CD4-positive, alpha-beta T cell (primary cell): Measurements from ENCODE around the gene KCND3. TPM values are rescaled to one million over a fixed set of nuclear protein-coding genes. Genes with fewer than 3 reads are reported as not detected.

Experiments
- ATAC-seq: fragments of 200-7000 bp; cut with Tn5 transposase; one replicate; pipeline ENCODE4 v1.10.0; 2022; ENCODE audit warnings: mild to moderate bottlenecking; ENCODE audit not compliant: poor library complexity
- CTCF ChIA-PET: fragments of 350-600 bp; sonication (Branson Sonifier 250); formaldehyde crosslinking; loops from one replicate; lab custom pipeline; 2021; ENCODE audit warnings: antibody characterized with exemption, inconsistent platforms; lab: Charles Lee
- POLR2A ChIA-PET: fragments of 350-600 bp; sonication (Branson Sonifier 250); formaldehyde crosslinking; loops from one replicate; lab custom pipeline; 2021; ENCODE audit warnings: antibody characterized with exemption, inconsistent platforms; lab: Charles Lee
- DNase-seq, 14 experiments: peaks; one replicate each; pipeline ENCODE4 v3.0.0-alpha.2; 2013 to 2020; ENCODE audit warnings: mixed read lengths in 2 of 14
- H3K27ac ChIP-seq, 2 donors: one replicate each; pipeline versions ENCODE4 v1.5.1 to v1.7.0; 2013; ENCODE audit warnings: low read length in 2 of 2, low read depth in 1 of 2, mild to moderate bottlenecking in 1 of 2
- H3K27me3 ChIP-seq, 2 experiments: 1 replicate in 1 of 2; 2 replicates in 1 of 2; pipeline versions ENCODE4 v1.6.1 to v1.7.0; 2013; ENCODE audit warnings: low read length in 2 of 2, control low read depth in 1 of 2, mild to moderate bottlenecking in 1 of 2, moderate library complexity in 1 of 2; ENCODE audit not compliant: insufficient read depth in 2 of 2, control insufficient read depth in 1 of 2
- H3K36me3 ChIP-seq: one replicate; pipeline ENCODE4 v1.6.1; 2013; ENCODE audit warnings: low read length, control low read depth; ENCODE audit not compliant: insufficient read depth
- H3K4me1 ChIP-seq: one replicate; pipeline ENCODE4 v1.6.1; 2013; ENCODE audit warnings: low read length, control low read depth; ENCODE audit not compliant: insufficient read depth
- H3K4me3 ChIP-seq: one replicate; pipeline ENCODE4 v1.5.1; 2013; ENCODE audit warnings: mild to moderate bottlenecking, low read length, moderate library complexity
- H3K9me3 ChIP-seq, 2 experiments: 1 replicate in 1 of 2; 2 replicates in 1 of 2; pipeline versions ENCODE4 v1.6.1 to v1.7.0; 2013; ENCODE audit warnings: low read length in 2 of 2, mild to moderate bottlenecking in 2 of 2, control low read depth in 1 of 2, moderate library complexity in 1 of 2; ENCODE audit not compliant: control insufficient read depth in 1 of 2, insufficient read depth in 1 of 2
- H3K27ac Mint-ChIP-seq: one replicate; pipeline ENCODE4 v1.8.0; 2020; ENCODE audit warnings: mixed read lengths
- H3K27me3 Mint-ChIP-seq: one replicate; pipeline ENCODE4 v1.8.0; 2021; ENCODE audit warnings: mixed read lengths
- H3K36me3 Mint-ChIP-seq: one replicate; pipeline ENCODE4 v1.8.0; 2021; ENCODE audit warnings: low read depth, mixed read lengths
- H3K4me1 Mint-ChIP-seq: one replicate; pipeline ENCODE4 v1.8.0; 2021; ENCODE audit warnings: low read depth, mixed read lengths
- H3K4me3 Mint-ChIP-seq: one replicate; pipeline ENCODE4 v1.8.0; 2020; ENCODE audit warnings: mild to moderate bottlenecking, mixed read lengths
- H3K9me3 Mint-ChIP-seq: one replicate; pipeline ENCODE4 v1.8.0; 2020; ENCODE audit warnings: mixed read lengths
- CTCF ChIP-seq: fragments of 200-600 bp; IDR thresholded peaks from one replicate; pipeline ENCODE4 v1.8.0; 2022; ENCODE audit warnings: antibody characterized with exemption, mild to moderate bottlenecking
- intact Hi-C, 2 experiments: fragments of 100-400 bp; cut with DNase I in 1 of 2; cut with micrococcal nuclease in 1 of 2; formaldehyde crosslinking; loops; one replicate each; pipeline versions ENCODE4 v1.15.1 to v1.9.0; 2023 to 2025; cut with DNase I, micrococcal nuclease
- total RNA-seq, 174 experiments: library from RNA in 2 of 174; stranded (reverse) in 2 of 174; gene quantifications; one replicate each; pipeline ENCODE4 v1.2.3 and lab custom pipeline; 2021 to 2026

Gene KCND3
- total RNA-seq, 2 experiments from 2014 or later = 0.05 TPM; not detected in 1

GRCh38 chr1:111864862-111865261 lies 124.6 kb downstream of the KCND3 start:
- H3K9me3 Mint-ChIP-seq = no peaks in the 10 kb centered on the region
- H3K36me3 Mint-ChIP-seq = no peaks in the 10 kb centered on the region
- Histone ChIP-seq H3K27ac (no peak overlapping the region), H3K4me1 (no peaks in the 10 kb centered on the region), H3K27me3 (peaks cover 13 to 17% of the 10 kb centered on the region in 2 experiments), H3K9me3 (no peaks in the 10 kb centered on the region), H3K36me3 (no peaks in the 10 kb centered on the region), H3K4me3 (no peak overlapping the region)
- H3K4me3 Mint-ChIP-seq = no peak overlapping the region
- H3K27ac Mint-ChIP-seq = no peak overlapping the region
- peaks cover 5% of the 10 kb centered on the region for H3K4me1 Mint-ChIP-seq
- ChIA-PET POLR2A (no interaction called here), CTCF (no interaction called here)
- DNase-seq (no peak), ATAC-seq (no peak)
- intact Hi-C loops = no loop called here
- peaks cover 53% of the 10 kb centered on the region for H3K27me3 Mint-ChIP-seq
- no peak for TF ChIP-seq CTCF

GRCh38 chr1:111863401-111863800 lies 126.1 kb downstream of the KCND3 start:
- ATAC-seq = no peak
- H3K36me3 Mint-ChIP-seq = no peaks in the 10 kb centered on the region
- Histone ChIP-seq H3K4me1 (no peaks in the 10 kb centered on the region), H3K4me3 (no peak overlapping the region), H3K9me3 (no peaks in the 10 kb centered on the region), H3K36me3 (no peaks in the 10 kb centered on the region), H3K27ac (no peak overlapping the region), H3K27me3 (peaks cover 6 to 13% of the 10 kb centered on the region in 2 experiments)
- no peak for TF ChIP-seq CTCF
- ChIA-PET POLR2A (no interaction called here), CTCF (no interaction called here)
- H3K9me3 Mint-ChIP-seq = no peaks in the 10 kb centered on the region
- intact Hi-C loops = no loop called here
- H3K27me3 Mint-ChIP-seq = peaks cover 67% of the 10 kb centered on the region
- H3K27ac Mint-ChIP-seq = no peak overlapping the region
- H3K4me1 Mint-ChIP-seq = peaks cover 5% of the 10 kb centered on the region
- H3K4me3 Mint-ChIP-seq = no peak overlapping the region
- no peak for DNase-seq

- CTCF ChIA-PET = no interaction called here
- TF ChIP-seq CTCF = no peak
- Histone ChIP-seq H3K4me3 (no peak overlapping the region), H3K27me3 (peaks cover 6 to 13% of the 10 kb centered on the region in 2 experiments), H3K36me3 (no peaks in the 10 kb centered on the region), H3K9me3 (no peaks in the 10 kb centered on the region), H3K27ac (no peak overlapping the region), H3K4me1 (no peaks in the 10 kb centered on the region)
- Mint-ChIP-seq H3K9me3 (no peaks in the 10 kb centered on the region), H3K4me1 (peaks cover 5% of the 10 kb centered on the region), H3K36me3 (no peaks in the 10 kb centered on the region), H3K4me3 (no peak overlapping the region), H3K27ac (no peak overlapping the region), H3K27me3 (peaks cover 66% of the 10 kb centered on the region)
- no peak for ATAC-seq
- DNase-seq = no peak
- intact Hi-C loops = no loop called here
- POLR2A ChIA-PET = no interaction called here
Measured at GRCh38 chr1:111862599-111862998, 126.9 kb downstream of the KCND3 start.
